NCI-H510A (cell line): ENCODE data around the gene SPARCL1.
A peak's percentile ranks its signal among the peaks of the same experiment; 100 is the strongest.
"Not testable (repeated sequence)": the region's sequence is repeated elsewhere in the genome, so short reads cannot be mapped to it uniquely, and the experiment has no call there.

Experiments
- DNase-seq: peaks from one replicate; lab custom pipeline; 2025; lab: John Stamatoyannopoulos, UW

Gene SPARCL1

GRCh38 chr4:87529187-87529586, at the start of gene SPARCL1:
Gene SPARCL1, minus strand, starts transcription at chr4:87529376. Its CDS starts 29,802 bp downstream, at chr4:87499574.
- DNase-seq = no peak

GRCh38 chr4:87575983-87576382, 46.8 kb upstream of the SPARCL1 start:
- no peak for DNase-seq

- no peak for DNase-seq
Measured at GRCh38 chr4:87575408-87575807, 46.2 kb upstream of the SPARCL1 start.

GRCh38 chr4:87574996-87575395, 45.8 kb upstream of the SPARCL1 start:
- DNase-seq = no peak

GRCh38 chr4:87574376-87574775, 45.2 kb upstream of the SPARCL1 start:
- DNase-seq = not testable (repeated sequence)

- no peak for DNase-seq
Measured at GRCh38 chr4:87570290-87570805, 41.2 kb upstream of the SPARCL1 start.

- DNase-seq = no peak
Measured at GRCh38 chr4:87567191-87567590, 38.0 kb upstream of the SPARCL1 start.

GRCh38 chr4:87566276-87566675, 37.1 kb upstream of the SPARCL1 start:
- no peak for DNase-seq

- DNase-seq = no peak
Measured at GRCh38 chr4:87565746-87566145, 36.6 kb upstream of the SPARCL1 start.

GRCh38 chr4:87560802-87561201, 31.6 kb upstream of the SPARCL1 start:
- DNase-seq = no peak

- DNase-seq = peak; percentile 65
Measured at GRCh38 chr4:87559090-87559837, 30.1 kb upstream of the SPARCL1 start.

- DNase-seq = no peak
Measured at GRCh38 chr4:87557348-87557747, 28.2 kb upstream of the SPARCL1 start.

- DNase-seq = no peak
Measured at GRCh38 chr4:87555773-87556619, 26.8 kb upstream of the SPARCL1 start.

GRCh38 chr4:87553182-87553581, 24.0 kb upstream of the SPARCL1 start:
- no peak for DNase-seq

GRCh38 chr4:87551361-87551760, 22.2 kb upstream of the SPARCL1 start:
- no peak for DNase-seq

- no peak for DNase-seq
Measured at GRCh38 chr4:87547016-87547708, 18.0 kb upstream of the SPARCL1 start.

- no peak for DNase-seq
Measured at GRCh38 chr4:87545052-87545451, 15.9 kb upstream of the SPARCL1 start.

- no peak for DNase-seq
Measured at GRCh38 chr4:87543835-87544461, 14.8 kb upstream of the SPARCL1 start.

- no peak for DNase-seq
Measured at GRCh38 chr4:87542734-87543312, 13.6 kb upstream of the SPARCL1 start.

GRCh38 chr4:87541956-87542709, 13.0 kb upstream of the SPARCL1 start:
- DNase-seq = no peak

GRCh38 chr4:87541521-87541920, 12.3 kb upstream of the SPARCL1 start:
- no peak for DNase-seq
